Measurements from ENCODE around the gene CNGB1. TPM values are rescaled to one million over a fixed set of nuclear protein-coding genes. Genes with fewer than 3 reads are reported as not detected.
A peak's percentile ranks its signal among the peaks of the same experiment; 100 is the strongest.
"Not testable (repeated sequence)": the region's sequence is repeated elsewhere in the genome, so short reads cannot be mapped to it uniquely, and the experiment has no call there.

CNGB1 gene
- total RNA-seq, result not detected

DNA sequence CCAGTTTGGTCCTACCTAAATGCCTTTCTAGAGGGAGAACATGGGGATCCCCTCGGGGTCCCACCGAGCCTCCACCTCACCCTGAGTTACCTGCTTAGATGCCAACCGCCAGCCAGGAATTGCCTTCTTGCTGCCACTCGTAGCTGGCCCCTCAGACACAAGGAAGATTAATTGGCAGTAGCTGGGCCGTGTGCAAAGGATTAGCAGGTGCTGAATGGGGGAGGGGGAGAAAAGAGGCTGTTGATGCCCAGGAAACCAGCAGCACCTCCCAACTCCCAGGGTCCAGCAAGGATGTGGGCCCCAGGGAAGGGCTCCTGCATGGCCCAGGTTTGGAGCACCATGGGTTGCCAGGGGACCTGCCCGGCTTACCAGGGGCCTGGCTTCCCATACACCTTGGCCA, at the start of gene CNGB1:
TSS of gene CNGB1 (minus strand) at position 159 of the 400 bp plus-strand sequence. CDS start 3,842 bp downstream, outside the sequence.
- ATAC-seq (no peak), DNase-seq (ENCODE audit: low spot score) (no peak)

DNA sequence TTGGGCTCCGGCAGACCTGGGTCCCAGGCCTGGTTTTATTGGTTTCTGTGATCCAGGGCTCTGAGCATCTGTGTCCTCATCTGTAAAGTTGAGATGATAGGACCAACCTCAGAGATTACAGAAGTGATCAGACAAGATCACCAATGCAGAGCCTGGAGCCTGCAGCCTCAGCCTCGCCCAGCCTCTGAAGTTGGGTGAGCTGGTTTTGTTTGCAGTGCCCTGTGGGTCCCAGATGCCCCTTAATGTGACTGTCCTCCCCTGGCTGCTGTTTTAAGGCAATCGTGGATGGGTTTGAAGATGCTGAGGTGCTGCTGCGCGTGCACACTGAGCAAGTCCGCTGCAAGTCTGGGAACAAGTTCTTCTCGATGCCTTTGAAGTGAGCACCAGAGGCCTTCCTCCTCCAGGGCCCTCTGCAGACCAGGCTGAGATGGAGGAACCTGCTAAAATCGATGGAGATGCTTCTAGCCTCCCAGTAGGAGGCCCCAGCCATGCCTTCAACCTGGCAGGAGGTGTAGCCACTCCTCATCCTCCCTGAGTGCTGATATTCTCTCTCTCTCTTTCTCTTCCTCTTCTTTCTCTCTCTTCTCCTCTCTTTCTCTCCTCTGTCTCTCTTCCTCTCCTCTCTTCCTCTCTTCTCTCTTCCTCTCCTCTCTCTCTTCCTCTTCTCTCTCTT, 49.1 kb upstream of the CNGB1 start:
- ATAC-seq (no peak), DNase-seq (ENCODE audit: low spot score) (no peak)

DNA sequence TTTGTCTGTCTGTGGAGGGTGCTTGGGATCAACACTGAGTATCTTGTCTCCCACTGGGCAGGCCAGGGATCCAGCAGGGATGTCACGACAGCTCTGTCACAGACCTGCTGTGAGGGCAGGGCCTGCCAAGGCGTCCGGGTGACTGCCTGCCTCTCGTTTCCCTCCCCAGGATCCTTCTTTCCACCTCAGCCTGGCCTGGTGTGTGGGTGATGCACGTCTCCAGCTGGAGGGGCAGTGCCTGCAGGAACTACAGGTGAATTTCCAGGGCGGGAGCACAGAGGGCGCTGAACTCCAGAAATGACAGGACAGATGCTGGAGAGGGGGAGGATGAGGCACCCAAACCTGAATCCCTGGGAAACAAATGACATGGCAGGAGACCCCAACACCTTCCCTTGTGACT, 47.9 kb upstream of the CNGB1 start:
- no peak for ATAC-seq
- no peak for DNase-seq (ENCODE audit: low spot score)

DNA sequence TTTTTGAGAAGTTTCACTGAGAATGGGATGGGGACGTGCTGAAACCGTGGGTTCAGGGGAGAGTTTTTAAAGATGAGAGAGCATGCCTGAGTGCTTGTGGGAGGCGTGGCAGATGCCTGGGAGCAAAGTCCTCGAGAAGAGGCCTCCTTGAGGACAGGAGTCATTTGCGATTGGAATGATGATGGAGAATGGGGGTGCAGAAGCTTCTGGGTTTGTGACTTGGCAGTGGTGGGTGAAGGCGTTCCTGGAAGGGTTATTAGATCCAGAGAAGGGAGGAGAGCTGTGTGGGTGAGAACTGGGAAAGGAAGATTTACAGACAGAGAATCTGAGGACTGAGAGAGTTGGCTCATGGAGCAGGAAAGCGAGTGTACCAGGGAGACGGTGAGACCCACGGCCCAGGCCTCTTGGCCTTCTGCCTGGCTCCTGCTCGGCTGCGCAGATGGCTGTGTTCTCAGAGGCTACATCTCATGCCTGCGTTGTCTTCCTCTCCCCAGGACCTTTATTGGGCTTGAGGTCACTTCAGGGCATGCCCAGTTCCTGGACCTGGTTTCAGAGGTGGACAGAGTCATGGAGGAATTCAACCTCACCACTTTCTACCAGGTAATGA, 46.0 kb upstream of the CNGB1 start:
- no peak for ATAC-seq
- DNase-seq (ENCODE audit: low spot score), result no peak

DNA sequence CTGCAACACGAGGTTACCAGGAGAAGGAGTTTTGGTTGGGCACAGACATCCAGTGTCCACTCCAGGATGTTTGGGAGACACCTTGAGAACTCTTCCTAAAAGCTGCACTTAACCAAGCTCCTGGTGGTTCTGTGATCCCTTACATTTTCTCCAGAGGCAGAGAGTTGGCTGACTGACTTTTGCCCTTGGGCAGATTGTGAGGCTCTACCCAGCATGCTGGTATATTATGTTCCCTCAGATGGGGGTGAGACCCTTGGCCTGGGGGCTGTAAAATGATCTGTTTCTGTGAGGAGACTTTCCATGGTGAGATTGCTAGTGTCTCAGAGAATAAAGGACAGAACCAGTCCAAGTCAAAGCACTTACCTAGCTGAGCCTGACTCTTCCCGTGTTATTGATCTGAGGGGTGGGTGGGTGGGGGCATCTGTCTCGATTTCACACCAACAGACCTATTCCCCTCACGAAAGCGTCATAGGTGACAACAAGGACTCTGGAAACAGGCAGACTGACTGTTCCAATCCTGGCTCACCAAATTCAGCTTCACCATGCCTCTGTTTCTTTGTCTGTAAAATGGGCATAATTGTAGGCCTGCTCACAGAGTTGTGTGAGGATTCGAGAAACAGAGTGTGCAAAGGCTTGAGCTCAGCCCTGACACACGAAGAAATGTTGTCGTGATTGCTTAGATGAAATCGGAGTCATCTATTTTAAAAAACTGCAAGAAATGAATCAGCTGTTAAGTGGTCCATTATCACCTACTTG, 42.5 kb upstream of the CNGB1 start:
- no peak for ATAC-seq
- no peak for DNase-seq (ENCODE audit: low spot score)

DNA sequence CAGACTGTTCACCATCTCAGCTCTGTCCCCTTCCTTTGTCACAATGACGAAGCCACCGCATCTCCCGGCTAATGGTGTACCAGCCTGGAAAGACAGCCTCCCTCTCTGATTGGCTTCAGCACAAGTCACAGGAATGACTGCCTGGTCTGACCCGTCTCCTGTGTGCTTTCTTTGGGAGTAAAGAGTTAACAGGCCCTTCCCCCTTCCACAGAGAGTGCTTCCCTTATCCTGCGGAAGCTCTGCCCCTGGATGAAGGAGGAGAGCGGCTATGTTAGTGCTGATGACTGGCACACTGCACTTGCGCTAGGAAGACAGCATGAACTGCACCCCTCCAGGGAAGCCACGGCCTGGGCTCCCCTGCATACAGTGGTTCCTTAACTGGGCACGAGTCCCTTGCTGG, 41.6 kb upstream of the CNGB1 start:
- no peak for ATAC-seq
- DNase-seq (ENCODE audit: low spot score), result no peak

DNA sequence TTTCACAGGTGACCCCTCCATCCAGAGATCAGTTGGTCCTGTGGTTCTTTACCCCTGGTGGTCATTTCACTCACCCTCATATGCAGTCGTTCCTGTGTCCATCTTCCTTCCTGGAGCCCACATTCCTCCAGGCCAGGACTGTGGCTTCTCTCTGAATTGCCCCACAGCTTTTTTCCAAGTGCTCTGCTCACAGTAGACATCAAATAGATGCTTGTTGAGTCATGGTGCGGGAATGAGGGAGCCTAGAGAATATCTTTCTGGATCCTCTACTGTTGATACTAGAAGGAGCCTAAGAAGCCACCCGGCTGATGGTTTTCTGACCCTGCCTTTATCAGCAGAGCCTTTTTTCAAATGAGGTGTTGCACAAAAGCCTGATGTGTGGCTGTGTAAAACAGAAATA, 40.7 kb upstream of the CNGB1 start:
- no peak for ATAC-seq
- DNase-seq (ENCODE audit: low spot score), result no peak

DNA sequence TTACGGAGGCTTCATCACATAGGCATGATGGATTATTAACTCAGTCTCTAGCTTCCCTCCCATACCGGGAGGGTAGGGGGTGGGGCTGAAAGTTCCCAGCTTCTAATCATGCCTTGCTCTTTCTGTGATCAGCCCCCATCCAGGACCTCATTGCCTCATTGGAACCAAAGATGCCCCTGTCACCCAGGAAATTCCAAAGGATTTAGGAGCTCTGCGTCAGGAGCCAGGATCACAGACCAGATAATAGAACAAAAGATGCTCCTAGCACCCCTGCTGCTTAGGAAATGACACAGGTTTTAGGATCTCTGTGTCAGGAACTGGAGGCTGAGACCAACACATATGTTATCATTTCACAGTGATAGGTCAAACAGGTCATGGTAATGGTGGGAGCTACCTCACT, 40.0 kb upstream of the CNGB1 start:
- DNase-seq (ENCODE audit: low spot score) (no peak), ATAC-seq (no peak)

DNA sequence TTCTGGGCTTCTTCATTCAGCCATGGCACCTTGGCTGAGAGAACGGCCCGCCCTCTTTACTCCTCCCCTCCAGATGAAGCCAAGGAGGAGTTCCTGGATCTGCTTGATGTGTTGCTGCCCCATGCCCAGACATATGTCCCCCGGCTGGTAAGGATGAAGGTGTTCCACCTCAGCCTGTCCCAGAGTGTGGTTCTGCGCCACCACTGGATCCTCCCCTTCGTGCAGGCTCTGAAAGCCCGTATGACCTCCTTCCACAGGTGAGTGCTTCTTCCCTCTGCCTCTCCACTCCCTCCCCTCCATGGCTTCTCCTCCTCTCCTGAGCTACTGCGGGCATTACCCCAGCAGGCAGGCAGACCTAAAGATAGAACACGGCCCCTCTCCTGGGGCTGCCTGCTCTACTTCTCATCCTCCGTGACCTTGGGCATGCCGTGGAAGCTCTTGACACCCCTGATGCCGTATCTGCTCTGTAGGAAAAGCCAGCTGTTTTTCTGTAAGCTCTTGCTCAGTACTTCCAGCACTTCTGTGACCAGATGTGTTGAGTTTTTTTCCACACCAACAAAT, 39.0 kb upstream of the CNGB1 start:
- ATAC-seq (no peak), DNase-seq (ENCODE audit: low spot score) (no peak)

DNA sequence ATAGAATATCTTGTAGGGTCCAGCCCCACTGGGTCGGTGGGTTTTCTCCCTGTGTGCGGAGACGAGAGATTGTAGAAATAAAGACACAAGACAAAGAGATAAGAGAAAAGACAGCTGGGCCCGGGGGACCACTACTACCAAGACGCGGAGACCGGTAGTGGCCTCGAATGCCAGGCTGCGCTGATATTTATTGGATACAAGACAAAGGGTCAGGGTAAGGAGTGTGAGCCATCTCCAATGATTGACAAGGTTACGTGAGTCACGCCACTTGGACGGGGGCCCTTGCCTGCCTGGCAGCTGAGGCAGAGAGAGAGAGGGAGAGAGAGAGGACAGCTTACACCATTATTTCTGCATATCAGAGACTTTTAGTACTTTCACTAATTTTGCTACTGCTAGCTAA, 33.8 kb upstream of the CNGB1 start:
- DNase-seq (ENCODE audit: low spot score), result peak; percentile 63
- not testable (repeated sequence) for ATAC-seq

DNA sequence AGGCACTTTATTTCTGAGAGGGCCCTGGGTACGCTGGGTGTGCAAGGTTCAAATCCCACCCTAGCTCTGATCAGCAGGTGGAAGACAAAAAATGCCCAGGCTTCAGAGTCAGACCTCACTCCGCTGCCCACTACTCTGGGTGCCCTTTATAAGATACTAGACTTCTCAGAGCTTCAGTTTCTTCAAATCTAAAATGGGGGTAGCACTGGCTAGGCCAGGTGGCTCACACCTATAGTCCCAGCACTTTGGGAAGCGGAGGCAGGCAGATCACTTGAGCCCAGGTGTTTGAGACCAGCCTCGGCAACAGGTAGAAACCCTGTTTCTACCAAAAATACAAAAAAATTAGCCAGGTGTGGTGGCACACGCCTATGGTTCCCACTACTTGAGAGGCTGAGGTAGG, 32.0 kb upstream of the CNGB1 start:
- DNase-seq (ENCODE audit: low spot score) (no peak), ATAC-seq (no peak)

DNA sequence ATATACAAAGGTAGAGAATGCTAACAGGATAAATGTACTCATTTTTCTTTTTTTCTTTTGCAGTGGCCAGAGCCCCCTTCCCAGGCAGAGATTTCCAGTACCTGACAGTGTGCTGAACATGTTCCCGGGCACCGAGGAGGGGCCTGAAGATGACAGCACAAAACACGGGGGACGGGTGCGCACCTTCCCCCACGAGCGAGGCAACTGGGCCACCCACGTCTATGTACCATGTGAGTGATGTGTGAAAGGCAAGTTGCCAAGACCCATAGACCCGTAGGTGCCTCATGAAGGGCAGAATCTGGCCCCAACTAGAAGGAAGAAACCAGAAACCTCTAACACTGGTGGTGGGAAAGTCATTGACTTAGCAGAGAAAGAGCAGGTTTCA, 31.5 kb upstream of the CNGB1 start:
- DNase-seq (ENCODE audit: low spot score), result no peak
- no peak for ATAC-seq

DNA sequence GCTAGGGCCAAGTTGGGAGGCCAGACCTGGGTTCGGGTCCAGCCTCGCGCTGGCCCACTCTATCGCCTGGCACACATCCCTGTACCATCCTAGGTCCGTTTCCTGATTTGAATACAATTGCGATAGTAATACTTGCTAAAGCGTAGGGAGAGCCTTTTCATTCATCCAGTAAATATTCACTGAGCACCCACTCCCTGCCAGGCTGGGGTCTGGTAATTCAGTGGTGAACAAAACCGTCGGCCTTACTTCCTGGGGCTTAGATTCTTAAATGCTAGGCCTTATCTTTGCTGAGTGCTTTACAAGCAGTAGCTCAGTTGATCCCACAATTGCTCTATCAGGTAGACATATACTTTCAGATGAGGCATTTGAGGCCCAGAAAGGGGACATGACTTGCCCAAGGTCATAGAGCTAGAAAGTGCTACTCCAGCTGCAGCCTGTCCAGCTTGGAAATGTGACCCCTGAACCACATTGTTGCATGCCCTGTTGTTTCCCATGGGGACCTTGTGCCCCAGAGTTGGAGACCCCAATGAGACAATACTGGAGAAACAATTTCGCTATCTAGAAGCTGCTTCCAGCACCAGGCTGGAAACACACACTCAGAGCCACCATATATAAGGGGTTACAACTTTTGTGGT, 31.0 kb upstream of the CNGB1 start:
- DNase-seq (ENCODE audit: low spot score), result no peak
- no peak for ATAC-seq

DNA sequence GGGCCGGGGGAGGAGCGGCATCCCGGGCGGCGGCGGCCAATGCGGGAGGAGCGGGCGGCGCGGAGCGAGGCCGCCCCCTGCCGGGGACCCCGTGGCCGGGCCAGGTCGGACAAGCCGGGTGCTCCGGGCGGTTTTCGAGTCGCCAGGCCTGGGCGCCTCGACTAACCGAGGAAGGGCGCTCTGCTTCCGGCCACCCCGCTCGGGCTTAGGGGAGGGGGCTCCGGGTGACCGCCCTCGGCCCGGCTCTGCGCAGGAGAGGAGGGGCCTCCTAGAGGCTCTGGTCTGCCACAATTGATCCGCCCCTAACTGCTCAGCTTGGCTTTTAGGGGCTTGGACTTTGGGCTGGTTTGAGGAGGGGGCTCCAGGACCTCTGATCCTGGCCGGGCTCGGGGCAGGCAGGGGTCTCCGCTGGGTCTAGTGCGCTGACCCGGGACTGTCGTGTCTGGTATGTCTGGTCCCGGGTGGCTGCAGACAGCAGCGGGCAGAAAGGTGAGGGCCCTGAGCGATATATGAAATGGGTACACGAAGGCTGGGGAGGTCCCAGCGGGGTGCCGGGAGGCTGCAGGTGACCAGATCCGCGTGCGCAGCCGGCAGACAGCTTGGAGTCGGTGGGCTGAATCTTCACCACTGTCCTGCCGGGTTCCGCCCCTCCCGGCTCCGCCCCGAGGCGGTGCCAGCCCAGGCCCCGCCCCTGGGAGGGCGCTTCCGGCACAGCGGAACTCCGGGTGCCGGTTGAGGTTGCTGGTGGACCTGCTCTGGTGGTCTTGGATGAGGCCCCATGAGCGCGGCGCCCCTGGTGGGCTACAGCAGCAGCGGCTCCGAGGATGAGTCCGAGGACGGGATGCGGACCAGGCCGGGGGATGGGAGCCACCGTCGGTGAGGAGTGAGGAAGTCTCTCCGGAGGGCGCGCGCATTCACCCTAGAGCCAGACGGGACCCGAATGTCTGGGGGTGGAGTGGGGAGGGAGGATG, 30.1 kb upstream of the CNGB1 start, which contains the start of gene USB1:
TSS of gene USB1 (plus strand) at position 702 of the 971 bp plus-strand sequence. CDS start at position 779, 77 bp downstream.
- DNase-seq (ENCODE audit: low spot score), result peak; percentile 93
- ATAC-seq, result peak; percentile 91

DNA sequence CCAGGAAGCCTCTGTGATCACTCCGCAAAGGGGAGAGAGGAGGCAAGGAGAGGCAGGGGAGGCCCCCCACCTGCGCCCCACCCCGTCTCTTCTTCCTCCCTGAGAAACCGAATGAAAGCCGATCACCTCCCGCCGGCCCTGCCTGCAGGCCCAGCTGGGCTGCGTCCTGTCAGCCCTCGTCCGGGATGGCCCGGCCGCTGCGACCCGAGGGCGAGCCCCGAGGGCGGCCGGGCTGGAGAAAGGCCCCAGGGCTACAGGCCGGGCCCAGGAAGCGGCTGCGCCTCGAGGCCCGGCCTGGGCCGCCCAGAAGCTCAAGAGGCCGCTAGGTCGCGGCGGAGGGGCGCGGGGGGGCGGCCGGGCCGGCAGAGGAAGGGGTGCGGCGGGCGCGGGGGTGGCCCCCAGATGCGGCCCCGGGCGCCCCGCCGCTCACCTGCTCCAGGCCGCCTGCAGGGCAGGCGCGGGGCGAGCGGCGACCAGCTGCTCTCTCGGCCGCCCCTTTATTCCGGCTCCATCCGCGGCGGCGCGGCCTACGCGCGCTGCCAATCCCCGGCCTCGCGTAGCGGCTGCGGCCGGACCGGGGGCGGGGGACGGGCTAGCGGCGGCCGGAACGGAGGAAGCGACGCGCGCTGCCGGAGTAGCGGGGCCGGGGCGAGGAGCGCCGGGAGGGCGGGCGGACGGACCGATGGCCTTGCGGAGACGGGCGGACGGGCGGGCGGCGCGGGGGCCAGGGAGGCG, 29.2 kb upstream of the CNGB1 start, which contains the start of gene ZNF319:
TSS of gene ZNF319 (minus strand) at position 702 of the 735 bp plus-strand sequence. CDS start 2,407 bp downstream, outside the sequence.
- DNase-seq (ENCODE audit: low spot score) (no peak), ATAC-seq (no peak)

DNA sequence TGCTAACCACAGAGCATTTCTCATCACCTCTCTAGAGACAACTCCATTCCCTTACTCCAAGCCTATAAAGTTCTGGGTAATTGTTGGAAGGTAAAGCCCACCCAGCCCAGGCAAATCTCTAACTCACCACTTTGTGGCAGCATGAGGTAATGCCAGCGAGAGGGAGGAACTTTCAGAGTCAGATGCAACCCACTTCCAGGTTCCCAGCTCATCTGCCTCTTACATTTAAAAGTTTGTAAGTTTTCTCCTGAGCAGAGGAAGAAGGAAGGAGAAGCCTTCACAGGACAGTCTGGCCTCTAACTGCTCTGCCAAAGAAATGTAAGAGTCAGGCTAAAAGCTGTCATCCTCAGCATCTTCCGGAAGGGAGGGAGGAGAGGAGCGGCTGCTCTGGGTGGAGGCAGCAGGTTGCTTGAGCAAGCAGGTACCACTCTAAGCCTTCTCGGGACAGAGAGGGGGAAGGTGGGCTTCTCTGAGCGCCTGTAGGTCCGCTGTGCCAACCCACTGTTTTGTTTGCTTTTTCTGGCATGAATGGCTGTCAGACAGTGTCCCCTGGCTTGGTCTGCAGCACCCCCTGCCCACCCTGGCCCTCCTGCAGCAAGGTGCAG, 28.5 kb upstream of the CNGB1 start:
- no peak for ATAC-seq

DNA sequence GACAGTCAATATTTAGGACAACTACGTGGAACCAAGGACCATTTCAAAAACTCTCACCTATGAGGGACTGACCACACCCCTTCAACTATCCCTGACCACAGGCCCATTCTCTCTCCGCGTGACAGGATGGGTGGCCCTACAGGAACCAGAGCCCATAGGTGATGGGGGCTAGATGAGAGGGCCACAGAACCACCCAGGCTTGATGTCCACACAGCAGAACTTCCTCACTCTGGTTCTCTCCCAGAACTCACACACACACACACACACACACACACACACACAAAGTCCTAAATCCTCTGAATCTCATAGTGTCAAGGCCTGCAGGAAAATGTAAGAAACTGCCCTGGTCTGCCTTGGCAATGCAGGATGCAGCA, 28.1 kb upstream of the CNGB1 start:
- DNase-seq (ENCODE audit: low spot score), result no peak
- ATAC-seq, result no peak

More for the DNA sequence above, 28.5 kb upstream of the CNGB1 start:
- DNase-seq (ENCODE audit: low spot score), result no peak

DNA sequence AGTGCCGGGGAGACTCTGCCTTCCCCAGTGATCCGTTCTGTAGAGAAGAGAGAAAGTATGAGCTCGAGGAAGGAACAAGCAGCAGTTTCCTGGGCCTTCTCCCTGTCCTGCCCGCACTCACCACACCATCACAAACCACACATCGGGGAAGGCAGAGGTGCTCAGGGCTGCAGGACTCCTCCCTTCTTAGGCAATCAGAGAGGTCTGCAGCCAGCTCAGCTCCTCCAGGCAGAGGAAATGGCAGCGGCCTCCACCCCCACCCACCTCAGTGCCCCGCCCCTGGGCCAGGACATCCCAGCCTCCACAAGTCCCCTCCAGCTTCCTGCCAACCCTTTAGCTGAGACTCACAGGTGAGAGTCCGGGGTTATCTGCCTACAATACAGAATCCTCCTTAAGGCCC, 27.6 kb upstream of the CNGB1 start:
- ATAC-seq (no peak), DNase-seq (ENCODE audit: low spot score) (no peak)

Measured in left lobe of liver (tissue), 2 donors.